GM12878 (cell line): ENCODE measurements around the gene PLA2G2E. TPM values are rescaled to one million over a fixed set of nuclear protein-coding genes. Genes with fewer than 3 reads are reported as not detected.

ENCODE experiments used
- ATAC-seq: fragments of 200-7000 bp; cut with Tn5 transposase; 3 replicates; pipeline ENCODE4 v1.9.1; 2020; ENCODE audit warnings: mild to moderate bottlenecking, moderate library complexity
- BruUV-seq: library from RNA; stranded (reverse); fragments of 400-500 nt; replicated peaks from 2 replicates; lab custom pipeline; 2021; lab: Mats Ljungman, UMichigan
- CTCF ChIA-PET: fragments of 300-600 bp; sonication (Branson Sonifier 250); formaldehyde crosslinking; extraction: SDS; loops from one replicate; lab custom pipeline; 2021; ENCODE audit warnings: inconsistent platforms; lab: Yijun Ruan, JAX
- POLR2A ChIA-PET: fragments of 350-600 bp; formaldehyde crosslinking; extraction: SDS; loops from one replicate; lab custom pipeline; 2021; ENCODE audit warnings: inconsistent platforms; lab: Charles Lee
- RAD21 ChIA-PET: fragments of 300-600 bp; sonication (Branson Sonifier 250); formaldehyde crosslinking; loops from one replicate; lab custom pipeline; 2023; ENCODE audit warnings: antibody characterized with exemption; ENCODE audit not compliant: unreplicated experiment; lab: Charles Lee
- SMC1A ChIA-PET: fragments of 300-600 bp; sonication (Branson Sonifier 250); formaldehyde crosslinking; loops from one replicate; lab custom pipeline; 2023; ENCODE audit not compliant: unreplicated experiment, uncharacterized antibody; lab: Charles Lee
- DNase-seq: peaks from one replicate; pipeline ENCODE4 v3.0.0-alpha.2; 2011; ENCODE audit warnings: low read depth, low spot score
- FAIRE-seq: peaks from 3 replicates; lab custom pipeline; 2011; peaks lifted over from hg19 to GRCh38; lab: Jason Lieb, UNC
- H2AFZ ChIP-seq: 2 replicates; pipeline ENCODE4 v1.6.0; 2011; ENCODE audit warnings: low read depth, low read length, control low read depth; ENCODE audit not compliant: control insufficient read depth
- H3K27ac ChIP-seq: 2 replicates; pipeline ENCODE4 v1.5.1; 2011; ENCODE audit warnings: control low read depth; ENCODE audit not compliant: control insufficient read depth, insufficient read depth
- H3K27me3 ChIP-seq, 2 experiments: replicated peaks in 1 of 2; 2 replicates each; pipeline versions ENCODE4 v1.6.0 to v1.6.1; 2011; ENCODE audit warnings: low read length in 1 of 2; ENCODE audit not compliant: control insufficient read depth in 2 of 2, insufficient read depth in 2 of 2
- H3K36me3 ChIP-seq, 2 experiments: 2 replicates each; pipeline ENCODE4 v1.5.1; 2011; ENCODE audit warnings: low read length in 1 of 2; ENCODE audit not compliant: control insufficient read depth in 2 of 2, insufficient read depth in 2 of 2
- H3K4me1 ChIP-seq: 2 replicates; pipeline ENCODE4 v1.6.1; 2011; ENCODE audit warnings: mild to moderate bottlenecking, low read length, moderate library complexity, mixed read lengths; ENCODE audit not compliant: control insufficient read depth, insufficient read depth
- H3K4me2 ChIP-seq: 2 replicates; pipeline ENCODE4 v1.6.0; 2011; ENCODE audit warnings: control low read depth; ENCODE audit not compliant: control insufficient read depth, insufficient read depth
- H3K4me3 ChIP-seq: fragments of 200-600 bp; sonication (generic); 2 replicates; pipeline ENCODE4 v1.5.1; 2016
- H3K79me2 ChIP-seq: 2 replicates; pipeline ENCODE4 v1.6.0; 2011; ENCODE audit warnings: low read length; ENCODE audit not compliant: control insufficient read depth, insufficient read depth
- H3K9ac ChIP-seq: 2 replicates; pipeline ENCODE4 v1.8.0; 2011; ENCODE audit warnings: low read length, control low read depth, mixed read lengths; ENCODE audit not compliant: control insufficient read depth, insufficient read depth
- H3K9me3 ChIP-seq: replicated peaks from 3 replicates; pipeline ENCODE4 v1.5.1; 2011; ENCODE audit warnings: mild to moderate bottlenecking, low read length; ENCODE audit not compliant: control insufficient read depth, insufficient read depth
- H4K20me1 ChIP-seq: 2 replicates; pipeline ENCODE4 v1.6.0; 2011; ENCODE audit not compliant: control insufficient read depth, insufficient read depth
- BCL11A ChIP-seq: IDR thresholded peaks from 2 replicates; pipeline ENCODE4 v1.6.1; 2011; ENCODE audit warnings: low read depth, low read length
- BRCA1 ChIP-seq: IDR thresholded peaks from 2 replicates; pipeline ENCODE4 v1.6.1; 2011; ENCODE audit warnings: low read depth, low read length, improper control_type of control experiment
- CREB1 ChIP-seq: IDR thresholded peaks from 2 replicates; pipeline ENCODE4 v1.6.1; 2012; ENCODE audit warnings: low read depth, mild to moderate bottlenecking, inconsistent platforms
- MTA3 ChIP-seq: IDR thresholded peaks from 2 replicates; pipeline ENCODE4 v1.6.1; 2012; ENCODE audit warnings: low read length, inconsistent platforms, borderline replicate concordance
- NFXL1 ChIP-seq: fragments of 450-650 bp; IDR thresholded peaks from 2 replicates; pipeline ENCODE4 v1.6.1; 2017; ENCODE audit warnings: antibody characterized with exemption, mild to moderate bottlenecking, borderline replicate concordance
- RBBP5 ChIP-seq: fragments of 200-600 bp; sonication (generic); conservative IDR thresholded peaks from 2 replicates; pipeline ENCODE4 v1.6.1; 2016
- RELA ChIP-seq: fragments of 450-650 bp; IDR thresholded peaks from 2 replicates; pipeline ENCODE4 v1.8.0; 2014; ENCODE audit warnings: borderline replicate concordance; ENCODE audit not compliant: partially characterized antibody
- SIX5 ChIP-seq: IDR thresholded peaks from 2 replicates; pipeline ENCODE4 v1.6.1; 2011; ENCODE audit warnings: mild to moderate bottlenecking, low read depth, low read length, moderate library complexity; ENCODE audit not compliant: severe bottlenecking
- SMAD5 ChIP-seq: IDR thresholded peaks from 2 replicates; pipeline ENCODE4 v1.6.1; 2016; ENCODE audit warnings: antibody characterized with exemption, low read depth
- SPI1 ChIP-seq: IDR thresholded peaks from 2 replicates; pipeline ENCODE4 v1.6.1; 2011; ENCODE audit warnings: low read depth, mild to moderate bottlenecking, low read length, moderate library complexity, borderline replicate concordance; ENCODE audit not compliant: insufficient read depth
- SRF ChIP-seq, 2 experiments: IDR thresholded peaks; 2 replicates each; pipeline ENCODE4 v1.6.1; 2011; ENCODE audit warnings: low read depth in 2 of 2, low read length in 2 of 2, mild to moderate bottlenecking in 1 of 2, moderate library complexity in 1 of 2
- STAT1 ChIP-seq: fragments of 450-650 bp; conservative IDR thresholded peaks from 2 replicates; pipeline ENCODE4 v1.6.1; 2014; ENCODE audit warnings: antibody characterized with exemption, mild to moderate bottlenecking
- ZNF24 ChIP-seq: fragments of 450-650 bp; IDR thresholded peaks from 2 replicates; pipeline ENCODE4 v1.6.1; 2017; ENCODE audit warnings: antibody characterized with exemption, mild to moderate bottlenecking
- WGBS: methylation state at CpG from one replicate; pipeline ENCODE4 v1.1.6; 2016; ENCODE audit warnings: low lambda C conversion rate; ENCODE audit not compliant: insufficient replicate concordance, insufficient coverage; ENCODE audit errors: missing lambda C conversion rate; 5-methylcytosine and 5-hydroxymethylcytosine counted together
- in situ Hi-C: fragments of 300-500 bp; cut with MboI; formaldehyde crosslinking; loops from 9 replicates; pipeline ENCODE4 v1.14.3; 2018; ENCODE audit warnings: mixed read lengths
- intact Hi-C: fragments of 100-400 bp; cut with micrococcal nuclease; formaldehyde crosslinking; loops from one replicate; pipeline ENCODE4 v1.14.2; 2022; ENCODE audit not compliant: unreplicated experiment
- polyA plus RNA-seq, 11 experiments: library from polyadenylated mRNA; depleted of rRNA in 4 of 11; unstranded in 6 of 11; stranded (reverse) in 5 of 11; fragments of >200 nt; fragmentation: Nextera tagmentation in 4 of 11; fragmentation: Illumina TruSeq in 1 of 11; extraction: Ambion mirVana in 4 of 11; extraction: Trizol in 1 of 11; gene quantifications; 1 replicate in 1 of 11; 2 replicates in 10 of 11; pipeline versions ENCODE4 v1.2.1 to v1.2.3, GENCODE V29; 2011 to 2016; ENCODE audit warnings: inconsistent platforms in 2 of 11, missing spikeins in 2 of 11, low read depth in 1 of 11
- total RNA-seq, 4 experiments: library from RNA; depleted of rRNA in 3 of 4; stranded (reverse); fragments of >200 nt in 3 of 4; fragmentation: Illumina TruSeq in 1 of 4; extraction: Trizol in 1 of 4; gene quantifications; 2 replicates each; pipeline versions ENCODE4 v1.2.1 to v1.2.3, GENCODE V29; 2013 to 2021
- TF ChIP-seq, protein P1 (sequence below): IDR thresholded peaks from 2 replicates; pipeline ENCODE4 v1.6.1; 2011; ENCODE audit warnings: low read depth, low read length, improper control_type of control experiment, borderline replicate concordance
- TF ChIP-seq, protein P2 (sequence below): IDR thresholded peaks from 2 replicates; pipeline ENCODE4 v1.6.1; 2012; ENCODE audit warnings: improper control_type of control experiment, low read depth, low read length; ENCODE audit not compliant: insufficient replicate concordance

Gene PLA2G2E
- total and polyA plus RNA-seq, 10 of the 15 experiments (the other 5 are each of a cell fraction or from before 2014, with no cell fraction given) = not detected

DNA sequence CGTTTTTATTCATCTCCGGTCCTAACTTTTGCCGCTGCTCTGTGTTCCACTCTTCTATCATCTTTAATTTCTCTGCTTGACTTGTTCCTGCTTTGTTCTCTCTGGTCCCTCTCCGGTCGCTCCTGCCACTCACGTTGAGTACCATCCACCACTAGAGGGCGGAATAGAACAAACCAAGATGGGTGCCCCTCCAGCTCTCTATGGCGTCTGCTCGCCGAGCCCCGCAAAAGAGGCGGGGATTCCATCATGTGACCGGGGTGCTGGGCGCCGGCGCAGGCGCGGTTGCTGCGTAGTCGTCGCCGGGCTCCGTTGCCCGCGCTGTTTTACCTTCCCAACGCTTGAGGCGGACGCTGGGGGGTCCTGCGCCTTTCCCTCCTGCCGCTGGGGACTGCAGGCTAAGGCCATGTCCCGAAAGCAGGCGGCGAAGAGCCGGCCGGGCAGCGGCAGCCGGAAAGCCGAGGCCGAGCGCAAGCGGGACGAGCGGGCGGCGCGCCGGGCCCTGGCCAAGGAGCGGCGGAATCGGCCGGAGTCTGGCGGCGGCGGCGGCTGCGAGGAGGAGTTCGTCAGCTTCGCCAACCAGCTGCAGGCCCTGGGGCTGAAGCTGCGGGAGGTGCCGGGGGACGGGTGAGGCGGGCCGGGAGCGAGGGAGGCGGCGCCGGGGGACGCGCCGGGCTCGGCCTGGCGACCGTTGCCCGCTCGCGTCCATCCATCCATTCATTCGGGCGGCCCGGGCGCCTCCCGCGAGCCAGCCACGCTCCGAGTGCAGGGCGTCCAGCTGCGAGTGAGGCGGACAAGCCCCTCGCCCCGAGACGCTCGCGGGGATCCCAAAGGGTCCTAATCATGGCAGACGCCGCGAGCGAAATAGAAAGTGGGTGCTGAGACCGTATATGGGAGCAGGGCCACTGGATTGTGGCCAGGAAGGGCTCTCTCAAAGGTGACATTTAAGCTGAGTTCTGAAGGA lies 41.0 kb downstream of the PLA2G2E start, which contains the start of gene OTUD3:
TSS of gene OTUD3 (plus strand) at position 285 of the 961 bp plus-strand sequence. CDS start at position 404, 119 bp downstream.
- BruUV-seq = no TSS peak
- FAIRE-seq = peak; percentile 80
- WGBS = under 1% methylated on average over 73 of the region's 97 CpGs
- TF ChIP-seq MTA3 = no peak
- TF ChIP-seq RBBP5 = no peak
- no peak; the same call in 1 of the 2 replicates for TF ChIP-seq CREB1
- no peak for TF ChIP-seq SIX5
- TF ChIP-seq BCL11A = no peak
- TF ChIP-seq, protein P1, sequence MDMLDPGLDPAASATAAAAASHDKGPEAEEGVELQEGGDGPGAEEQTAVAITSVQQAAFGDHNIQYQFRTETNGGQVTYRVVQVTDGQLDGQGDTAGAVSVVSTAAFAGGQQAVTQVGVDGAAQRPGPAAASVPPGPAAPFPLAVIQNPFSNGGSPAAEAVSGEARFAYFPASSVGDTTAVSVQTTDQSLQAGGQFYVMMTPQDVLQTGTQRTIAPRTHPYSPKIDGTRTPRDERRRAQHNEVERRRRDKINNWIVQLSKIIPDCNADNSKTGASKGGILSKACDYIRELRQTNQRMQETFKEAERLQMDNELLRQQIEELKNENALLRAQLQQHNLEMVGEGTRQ = peak; percentile 94
- no peak for TF ChIP-seq BRCA1
- TF ChIP-seq SMAD5 = 0 out of 2 replicates have a peak, but pooled peaks have one; percentile 64
- TF ChIP-seq, protein P2, sequence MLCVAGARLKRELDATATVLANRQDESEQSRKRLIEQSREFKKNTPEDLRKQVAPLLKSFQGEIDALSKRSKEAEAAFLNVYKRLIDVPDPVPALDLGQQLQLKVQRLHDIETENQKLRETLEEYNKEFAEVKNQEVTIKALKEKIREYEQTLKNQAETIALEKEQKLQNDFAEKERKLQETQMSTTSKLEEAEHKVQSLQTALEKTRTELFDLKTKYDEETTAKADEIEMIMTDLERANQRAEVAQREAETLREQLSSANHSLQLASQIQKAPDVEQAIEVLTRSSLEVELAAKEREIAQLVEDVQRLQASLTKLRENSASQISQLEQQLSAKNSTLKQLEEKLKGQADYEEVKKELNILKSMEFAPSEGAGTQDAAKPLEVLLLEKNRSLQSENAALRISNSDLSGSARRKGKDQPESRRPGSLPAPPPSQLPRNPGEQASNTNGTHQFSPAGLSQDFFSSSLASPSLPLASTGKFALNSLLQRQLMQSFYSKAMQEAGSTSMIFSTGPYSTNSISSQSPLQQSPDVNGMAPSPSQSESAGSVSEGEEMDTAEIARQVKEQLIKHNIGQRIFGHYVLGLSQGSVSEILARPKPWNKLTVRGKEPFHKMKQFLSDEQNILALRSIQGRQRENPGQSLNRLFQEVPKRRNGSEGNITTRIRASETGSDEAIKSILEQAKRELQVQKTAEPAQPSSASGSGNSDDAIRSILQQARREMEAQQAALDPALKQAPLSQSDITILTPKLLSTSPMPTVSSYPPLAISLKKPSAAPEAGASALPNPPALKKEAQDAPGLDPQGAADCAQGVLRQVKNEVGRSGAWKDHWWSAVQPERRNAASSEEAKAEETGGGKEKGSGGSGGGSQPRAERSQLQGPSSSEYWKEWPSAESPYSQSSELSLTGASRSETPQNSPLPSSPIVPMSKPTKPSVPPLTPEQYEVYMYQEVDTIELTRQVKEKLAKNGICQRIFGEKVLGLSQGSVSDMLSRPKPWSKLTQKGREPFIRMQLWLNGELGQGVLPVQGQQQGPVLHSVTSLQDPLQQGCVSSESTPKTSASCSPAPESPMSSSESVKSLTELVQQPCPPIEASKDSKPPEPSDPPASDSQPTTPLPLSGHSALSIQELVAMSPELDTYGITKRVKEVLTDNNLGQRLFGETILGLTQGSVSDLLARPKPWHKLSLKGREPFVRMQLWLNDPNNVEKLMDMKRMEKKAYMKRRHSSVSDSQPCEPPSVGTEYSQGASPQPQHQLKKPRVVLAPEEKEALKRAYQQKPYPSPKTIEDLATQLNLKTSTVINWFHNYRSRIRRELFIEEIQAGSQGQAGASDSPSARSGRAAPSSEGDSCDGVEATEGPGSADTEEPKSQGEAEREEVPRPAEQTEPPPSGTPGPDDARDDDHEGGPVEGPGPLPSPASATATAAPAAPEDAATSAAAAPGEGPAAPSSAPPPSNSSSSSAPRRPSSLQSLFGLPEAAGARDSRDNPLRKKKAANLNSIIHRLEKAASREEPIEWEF = no peak
- no peak for TF ChIP-seq SRF (IDR thresholded peaks at IDR 0.05; ENCODE audit: low read depth in 2 of 2, low read length in 2 of 2)
- TF ChIP-seq NFXL1 = no peak
- TF ChIP-seq RELA = peak; percentile 59
- no peak for TF ChIP-seq ZNF24
- TF ChIP-seq SPI1 = no peak
- no peak; the same call in 1 of the 2 replicates for TF ChIP-seq STAT1

More for the DNA sequence above, 41.0 kb downstream of the PLA2G2E start, which contains the start of gene OTUD3:
- in situ Hi-C loops (no loop called here), intact Hi-C loops (loop anchor here (1.0 kb wide), 1 partner anchor 270 kb away; no protein-coding TSS in a partner anchor)
- Histone ChIP-seq H3K4me1 (no peaks in the 10 kb centered on the region; the same call in 1 of the 2 replicates), H3K9me3 (no peaks in the 10 kb centered on the region), H2AFZ (peak within 1 kb of the TSS; percentile 93), H3K27me3 (no peaks in the 10 kb centered on the region; a peak in 1 of 4 replicates), H3K27ac (peak within 1 kb of the TSS; percentile 81), H3K4me2 (peak within 1 kb of the TSS; percentile 84), H4K20me1 (no peaks in the 10 kb centered on the region), H3K9ac (peak within 1 kb of the TSS; percentile 76), H3K79me2 (peaks cover 38% of the 10 kb centered on the region), H3K36me3 (no peaks in the 10 kb centered on the region), H3K4me3 (peak within 1 kb of the TSS; percentile 96)
- ATAC-seq (peak; percentile 95), DNase-seq (peak; percentile 84)
- ChIA-PET SMC1A (interaction anchor here (0.6 to 2.4 kb wide), 8 partner anchors 10 to 269 kb away, joined by 3 to 9 read pairs (median 3); no protein-coding TSS in a partner anchor), CTCF (interaction anchor here (0.6 to 2.3 kb wide), 19 partner anchors 10 to 1631 kb away, joined by 3 to 9 read pairs (median 4); no protein-coding TSS in a partner anchor), POLR2A (interaction anchor here (1.0 kb wide), 1 partner anchor 285 kb away, joined by 4 read pairs; a partner anchor contains a TSS), RAD21 (interaction anchor here (1.3 to 2.2 kb wide), 3 partner anchors 35 to 330 kb away, joined by 3 to 8 read pairs (median 4); no protein-coding TSS in a partner anchor)
